Hematopoietic multipotent progenitor cell (in vitro differentiated cells): ENCODE measurements around the gene MUC13. TPM values are rescaled to one million over a fixed set of nuclear protein-coding genes. Genes with fewer than 3 reads are reported as not detected.
"Not testable (repeated sequence)": the region's sequence is repeated elsewhere in the genome, so short reads cannot be mapped to it uniquely, and the experiment has no call there.

Source experiments
- DNase-seq, 3 donors: peaks; one replicate each; pipeline ENCODE4 v3.0.0-alpha.2; 2011 to 2015; ENCODE audit warnings: low read depth in 2 of 3, low spot score in 2 of 3
- total RNA-seq: library from RNA; depleted of rRNA; stranded (reverse); fragments of >200 nt; gene quantifications from one replicate; pipeline ENCODE4 v1.2.3, GENCODE V29; 2012

MUC13 gene
- not detected for total RNA-seq

- no peak for DNase-seq
Measured at GRCh38 chr3:124934577-124934976, at the start of gene MUC13. Gene MUC13 (minus strand): TSS chr3:124934751. CDS start chr3:124934712, 39 bp downstream.

GRCh38 chr3:124982855-124983254 is 48.3 kb upstream of the MUC13 start:
- no peak for DNase-seq

- no peak for DNase-seq
Measured at GRCh38 chr3:124981472-124981871, 46.9 kb upstream of the MUC13 start.

GRCh38 chr3:124978627-124979026 is 44.1 kb upstream of the MUC13 start:
- no peak for DNase-seq

- DNase-seq, result no peak
Measured at GRCh38 chr3:124976383-124976782, 41.8 kb upstream of the MUC13 start.

- DNase-seq, result no peak
Measured at GRCh38 chr3:124974691-124975090, 40.1 kb upstream of the MUC13 start.

GRCh38 chr3:124973290-124973689 is 38.7 kb upstream of the MUC13 start:
- DNase-seq, result no peak

GRCh38 chr3:124972457-124972856 is 37.9 kb upstream of the MUC13 start:
- no peak for DNase-seq

- DNase-seq, result no peak
Measured at GRCh38 chr3:124969963-124970722, 35.6 kb upstream of the MUC13 start.

- no peak for DNase-seq
Measured at GRCh38 chr3:124969190-124969589, 34.6 kb upstream of the MUC13 start.

- DNase-seq, result no peak
Measured at GRCh38 chr3:124967964-124968363, 33.4 kb upstream of the MUC13 start.

- peak in 1 of 3 donors; percentile 10 for DNase-seq
Measured at GRCh38 chr3:124966521-124967445, 32.2 kb upstream of the MUC13 start.

GRCh38 chr3:124965413-124965812 is 30.9 kb upstream of the MUC13 start:
- DNase-seq, result no peak

- DNase-seq, result no peak
Measured at GRCh38 chr3:124964387-124964786, 29.8 kb upstream of the MUC13 start.

GRCh38 chr3:124963755-124964154 is 29.2 kb upstream of the MUC13 start:
- DNase-seq, result no peak

GRCh38 chr3:124962403-124962940 is 27.9 kb upstream of the MUC13 start:
- DNase-seq, result no peak

- no peak for DNase-seq
Measured at GRCh38 chr3:124960698-124961097, 26.1 kb upstream of the MUC13 start.

- no peak for DNase-seq
Measured at GRCh38 chr3:124960105-124960504, 25.6 kb upstream of the MUC13 start.

GRCh38 chr3:124957951-124958350 is 23.4 kb upstream of the MUC13 start:
- not testable (repeated sequence) for DNase-seq

GRCh38 chr3:124952282-124952855 is 17.8 kb upstream of the MUC13 start:
- DNase-seq, result no peak
